Vagina (tissue), 2 donors: ENCODE results near the gene CFAP45.

Experiments used
- POLR2A ChIP-seq, 2 donors: fragments of 450-650 bp; IDR thresholded peaks; one replicate each; pipeline ENCODE4 v1.6.1; 2017; ENCODE audit warnings: antibody characterized with exemption in 2 of 2, mild to moderate bottlenecking in 2 of 2, moderate library complexity in 2 of 2
- POLR2AphosphoS5 ChIP-seq, 2 donors: sonication (generic); formaldehyde crosslinking; IDR thresholded peaks; one replicate each; pipeline ENCODE4 v1.9.0; 2017; ENCODE audit warnings: antibody characterized with exemption in 2 of 2, mild to moderate bottlenecking in 2 of 2, low read depth in 1 of 2; ENCODE audit not compliant: insufficient read depth in 1 of 2
- TF ChIP-seq, protein P1 (sequence below), 3 experiments: fragments of 450-650 bp in 2 of 3; fragments of 200-600 bp in 1 of 3; sonication (generic) in 1 of 3; IDR thresholded peaks; one replicate each; pipeline ENCODE4 v1.5.1; 2017 to 2019; ENCODE audit warnings: antibody characterized with exemption in 3 of 3, mild to moderate bottlenecking in 2 of 3, moderate library complexity in 2 of 3

DNA sequence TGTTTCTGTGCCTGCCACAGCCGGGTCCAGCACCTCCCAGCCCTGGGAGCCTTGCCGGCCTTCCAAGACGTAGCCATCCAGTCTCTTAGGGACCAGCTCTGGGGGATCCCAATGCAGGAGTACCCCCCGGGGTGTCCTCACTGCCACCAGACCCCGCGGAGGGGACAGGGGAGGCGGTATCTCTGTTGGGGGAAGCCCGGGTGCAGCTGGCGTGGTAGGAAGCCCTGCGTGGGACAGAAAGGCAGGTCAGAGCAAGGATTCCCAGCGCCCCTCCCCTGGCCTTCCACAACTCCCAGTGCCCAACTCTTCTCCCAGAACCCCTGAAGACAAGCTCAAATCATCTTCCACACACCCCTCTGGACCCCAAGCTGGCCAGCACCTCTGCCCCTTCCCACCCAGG lies 30.3 kb upstream of the CFAP45 start:
- no peak for TF ChIP-seq POLR2AphosphoS5 (IDR thresholded peaks at IDR 0.05; ENCODE audit: insufficient read depth in 1 of 2, low read depth in 1 of 2)
- TF ChIP-seq, protein P1, sequence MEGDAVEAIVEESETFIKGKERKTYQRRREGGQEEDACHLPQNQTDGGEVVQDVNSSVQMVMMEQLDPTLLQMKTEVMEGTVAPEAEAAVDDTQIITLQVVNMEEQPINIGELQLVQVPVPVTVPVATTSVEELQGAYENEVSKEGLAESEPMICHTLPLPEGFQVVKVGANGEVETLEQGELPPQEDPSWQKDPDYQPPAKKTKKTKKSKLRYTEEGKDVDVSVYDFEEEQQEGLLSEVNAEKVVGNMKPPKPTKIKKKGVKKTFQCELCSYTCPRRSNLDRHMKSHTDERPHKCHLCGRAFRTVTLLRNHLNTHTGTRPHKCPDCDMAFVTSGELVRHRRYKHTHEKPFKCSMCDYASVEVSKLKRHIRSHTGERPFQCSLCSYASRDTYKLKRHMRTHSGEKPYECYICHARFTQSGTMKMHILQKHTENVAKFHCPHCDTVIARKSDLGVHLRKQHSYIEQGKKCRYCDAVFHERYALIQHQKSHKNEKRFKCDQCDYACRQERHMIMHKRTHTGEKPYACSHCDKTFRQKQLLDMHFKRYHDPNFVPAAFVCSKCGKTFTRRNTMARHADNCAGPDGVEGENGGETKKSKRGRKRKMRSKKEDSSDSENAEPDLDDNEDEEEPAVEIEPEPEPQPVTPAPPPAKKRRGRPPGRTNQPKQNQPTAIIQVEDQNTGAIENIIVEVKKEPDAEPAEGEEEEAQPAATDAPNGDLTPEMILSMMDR (IDR thresholded peaks at IDR 0.05) = no peak
- TF ChIP-seq POLR2A (IDR thresholded peaks at IDR 0.05) = no peak
